AG08396 (cell line): ENCODE data around the gene NAP1L4.

Experiments used
- DNase-seq: peaks from one replicate; pipeline ENCODE4 v3.0.0; 2012; ENCODE audit warnings: low spot score, mixed read lengths

The NAP1L4 gene

GRCh38 chr11:2992234-2992996 lies at the start of gene NAP1L4:
Gene NAP1L4 (minus strand): TSS chr11:2992329. CDS start chr11:2979220, 13,109 bp downstream.
- DNase-seq, result peak; percentile 100

- no peak for DNase-seq
These were observed 48.8 kb upstream of the NAP1L4 start for GRCh38 chr11:3040881-3041280.

GRCh38 chr11:3037945-3038271 lies 45.8 kb upstream of the NAP1L4 start:
- no peak for DNase-seq

GRCh38 chr11:3037040-3037944 lies 45.2 kb upstream of the NAP1L4 start:
- DNase-seq, result peak; percentile 74

GRCh38 chr11:3036419-3036818 lies 44.3 kb upstream of the NAP1L4 start:
- no peak for DNase-seq

GRCh38 chr11:3035333-3035732 lies 43.2 kb upstream of the NAP1L4 start:
- no peak for DNase-seq

- no peak for DNase-seq
These were observed 38.4 kb upstream of the NAP1L4 start for GRCh38 chr11:3030289-3031070.

GRCh38 chr11:3028813-3029212 lies 36.7 kb upstream of the NAP1L4 start:
- DNase-seq, result no peak

GRCh38 chr11:3026803-3027202 lies 34.7 kb upstream of the NAP1L4 start:
- no peak for DNase-seq

- peak; percentile 72 for DNase-seq
These were observed 30.9 kb upstream of the NAP1L4 start for GRCh38 chr11:3022982-3023381.

- DNase-seq, result no peak
These were observed 30.3 kb upstream of the NAP1L4 start for GRCh38 chr11:3022300-3022967.

- DNase-seq, result peak; percentile 48
These were observed 29.0 kb upstream of the NAP1L4 start for GRCh38 chr11:3021125-3021524.

GRCh38 chr11:3020011-3020410 lies 27.9 kb upstream of the NAP1L4 start:
- DNase-seq, result no peak

- DNase-seq, result no peak
These were observed 26.5 kb upstream of the NAP1L4 start for GRCh38 chr11:3018596-3018995.

GRCh38 chr11:3016861-3017260 lies 24.7 kb upstream of the NAP1L4 start:
- DNase-seq, result no peak

- DNase-seq, result no peak
These were observed 23.7 kb upstream of the NAP1L4 start for GRCh38 chr11:3015796-3016195.

- no peak for DNase-seq
These were observed 22.8 kb upstream of the NAP1L4 start for GRCh38 chr11:3014943-3015342.

- no peak for DNase-seq
These were observed 22.2 kb upstream of the NAP1L4 start for GRCh38 chr11:3014057-3014938.

- DNase-seq, result no peak
These were observed 20.1 kb upstream of the NAP1L4 start for GRCh38 chr11:3011891-3012885.
